SJCRH30 (cell line): ENCODE data around the gene ZNF160. TPM values are rescaled to one million over a fixed set of nuclear protein-coding genes. Genes with fewer than 3 reads are reported as not detected.
"Not testable (repeated sequence)": the region's sequence is repeated elsewhere in the genome, so short reads cannot be mapped to it uniquely, and the experiment has no call there.

Source experiments
- DNase-seq, 2 experiments: peaks; one replicate each; pipeline ENCODE4 v3.0.0-alpha.2; 2015 to 2020
- H3K27ac ChIP-seq: fragments of 250-450 bp; sonication (Bioruptor Pico); 2 replicates; pipeline ENCODE4 v1.5.1; 2020; ENCODE audit warnings: mild to moderate bottlenecking, moderate library complexity
- H3K27me3 ChIP-seq: fragments of 250-450 bp; sonication (Bioruptor Pico); 2 replicates; pipeline ENCODE4 v1.5.1; 2020; ENCODE audit warnings: mild to moderate bottlenecking, moderate library complexity
- H3K36me3 ChIP-seq: fragments of 250-450 bp; sonication (Bioruptor Pico); 2 replicates; pipeline ENCODE4 v1.5.1; 2020; ENCODE audit warnings: mild to moderate bottlenecking, moderate library complexity
- H3K4me1 ChIP-seq: fragments of 250-450 bp; sonication (Bioruptor Pico); 2 replicates; pipeline ENCODE4 v1.5.1; 2020; ENCODE audit warnings: mild to moderate bottlenecking, moderate library complexity
- H3K4me3 ChIP-seq: fragments of 250-450 bp; sonication (Bioruptor Pico); 2 replicates; pipeline ENCODE4 v1.5.1; 2020; ENCODE audit warnings: mild to moderate bottlenecking, moderate library complexity
- H3K9me3 ChIP-seq: fragments of 250-450 bp; sonication (Bioruptor Pico); replicated peaks from 2 replicates; pipeline ENCODE4 v1.5.1; 2020; ENCODE audit warnings: mild to moderate bottlenecking, moderate library complexity
- total RNA-seq: library from RNA; depleted of rRNA; stranded (reverse); fragments of >200 nt; shearing (Covaris generic); gene quantifications from 2 replicates; pipeline ENCODE4 v1.2.3, GENCODE V29; 2014; rRNA removed

The ZNF160 gene
- 23.0 and 26.9 TPM in 2 replicates for total RNA-seq

DNA sequence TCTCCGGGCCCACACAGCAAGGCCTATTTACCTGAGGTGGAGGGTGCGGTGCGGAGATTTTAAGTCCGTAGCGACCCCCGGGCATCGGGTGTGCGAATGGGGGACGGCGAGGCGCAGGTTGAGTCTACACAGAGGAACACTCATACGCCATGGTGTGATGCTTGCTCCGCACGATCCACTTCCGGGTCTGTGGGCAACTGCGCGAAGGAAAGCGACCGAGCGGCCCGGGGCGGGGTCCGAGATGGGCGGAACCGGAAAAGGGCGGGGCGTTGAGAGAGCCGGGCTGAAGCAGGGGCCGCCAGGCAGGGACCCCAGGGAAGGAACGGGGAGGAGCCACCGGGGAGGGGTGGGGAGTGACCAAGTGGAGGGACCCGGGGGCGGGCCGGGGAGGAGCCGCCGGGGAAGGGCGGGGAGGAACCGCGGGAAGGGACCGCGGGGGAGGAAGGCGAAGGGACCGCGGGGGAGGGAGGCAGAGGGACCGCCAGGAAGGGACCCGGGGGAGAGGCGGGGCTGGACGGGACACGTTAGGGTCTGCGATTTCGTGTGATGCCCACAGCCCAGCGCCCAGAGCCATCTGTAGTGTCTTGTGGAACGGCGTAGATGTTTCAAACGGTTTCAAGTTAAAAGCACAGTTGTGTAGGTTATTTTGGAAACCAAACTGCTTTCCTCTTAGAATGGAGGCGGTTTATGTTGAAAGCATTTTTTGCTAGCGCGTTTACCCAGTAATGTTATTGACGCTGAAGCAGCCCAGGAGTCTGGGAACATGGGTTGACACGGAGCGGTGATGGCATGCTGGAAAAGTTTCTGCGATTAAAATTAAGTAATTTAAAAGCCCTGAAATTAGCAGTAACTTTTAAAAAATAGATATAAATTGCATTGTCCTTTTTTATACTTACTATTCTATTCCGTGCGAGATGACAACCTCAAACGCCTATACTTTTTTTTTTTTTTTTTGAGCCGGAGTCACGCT lies at the start of gene ZNF160:
TSS of gene ZNF160 (minus strand) at position 189 of the 970 bp plus-strand sequence. CDS start 17,146 bp downstream, outside the sequence.
- H3K27me3 ChIP-seq, result no peaks in the 10 kb centered on the region
- H3K9me3 ChIP-seq, result no peaks in the 10 kb centered on the region; the same call in 1 of the 2 replicates
- no peaks in the 10 kb centered on the region; the same call in 1 of the 2 replicates for H3K4me1 ChIP-seq
- peak; percentile 98 to 99 for DNase-seq
- H3K27ac ChIP-seq, result peak within 1 kb of the TSS; percentile 83
- peak within 1 kb of the TSS; percentile 97 for H3K4me3 ChIP-seq
- H3K36me3 ChIP-seq, result peaks cover 20% of the 10 kb centered on the region

- Histone ChIP-seq H3K27me3 (no peaks in the 10 kb centered on the region), H3K36me3 (peaks cover 75% of the 10 kb centered on the region), H3K4me1 (no peaks in the 10 kb centered on the region), H3K27ac (no peak overlapping the region), H3K4me3 (no peak overlapping the region), H3K9me3 (peaks cover 15% of the 10 kb centered on the region)
- no peak for DNase-seq
Observed at GRCh38 chr19:53147645-53148044, 44.4 kb upstream of the ZNF160 start.

DNA sequence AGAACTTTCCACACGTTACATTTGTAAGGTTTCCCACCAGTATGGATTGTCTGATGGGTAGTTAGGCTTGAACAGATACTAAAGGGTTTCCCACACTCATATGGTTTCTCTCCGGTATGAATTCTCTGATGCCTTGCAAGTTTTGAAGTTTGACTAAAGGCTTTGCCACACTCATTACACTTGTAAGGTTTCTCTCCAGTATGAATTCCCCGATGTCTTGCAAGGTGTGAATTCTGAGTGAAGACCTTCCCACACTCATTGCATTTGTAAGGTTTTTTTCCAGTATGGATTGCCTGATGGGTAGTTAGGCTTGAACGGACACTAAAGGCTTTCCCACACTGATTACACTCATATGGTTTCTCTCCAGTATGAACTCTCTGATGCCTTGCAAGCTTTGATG lies 37.1 kb upstream of the ZNF160 start:
- no peak for DNase-seq
- Histone ChIP-seq H3K9me3 (peaks cover 34% of the 10 kb centered on the region), H3K27ac (no peak overlapping the region), H3K4me1 (no peaks in the 10 kb centered on the region), H3K4me3 (no peak overlapping the region), H3K27me3 (no peaks in the 10 kb centered on the region), H3K36me3 (peaks cover 50% of the 10 kb centered on the region)

- no peak for DNase-seq
- Histone ChIP-seq H3K4me3 (no peak overlapping the region), H3K27ac (no peak overlapping the region), H3K9me3 (peaks cover 18% of the 10 kb centered on the region), H3K36me3 (peaks cover 17% of the 10 kb centered on the region), H3K4me1 (no peaks in the 10 kb centered on the region), H3K27me3 (no peaks in the 10 kb centered on the region)
Observed at GRCh38 chr19:53136432-53136831, 33.2 kb upstream of the ZNF160 start.

GRCh38 chr19:53132141-53132991 lies 29.1 kb upstream of the ZNF160 start, which contains the start of gene ZNF415:
Gene ZNF415 (minus strand): TSS chr19:53132910. CDS start chr19:53122676, 10,234 bp downstream.
- Histone ChIP-seq H3K9me3 (no peaks in the 10 kb centered on the region), H3K36me3 (no peaks in the 10 kb centered on the region), H3K4me3 (peak within 1 kb of the TSS; percentile 79), H3K4me1 (no peaks in the 10 kb centered on the region), H3K27me3 (no peaks in the 10 kb centered on the region), H3K27ac (peak within 1 kb of the TSS; percentile 64)
- DNase-seq, result peak; percentile 87 to 92

- peak overlapping the region; percentile 79 for H3K4me3 ChIP-seq
- no peaks in the 10 kb centered on the region for H3K9me3 ChIP-seq
- no peaks in the 10 kb centered on the region for H3K4me1 ChIP-seq
- H3K27ac ChIP-seq, result no peak overlapping the region
- H3K27me3 ChIP-seq, result no peaks in the 10 kb centered on the region
- DNase-seq, result no peak
- no peaks in the 10 kb centered on the region for H3K36me3 ChIP-seq
Observed at GRCh38 chr19:53131727-53132126, 28.5 kb upstream of the ZNF160 start.

GRCh38 chr19:53131085-53131590 lies 27.9 kb upstream of the ZNF160 start:
- Histone ChIP-seq H3K27ac (no peak overlapping the region), H3K4me1 (no peaks in the 10 kb centered on the region), H3K9me3 (no peaks in the 10 kb centered on the region), H3K36me3 (no peaks in the 10 kb centered on the region), H3K4me3 (no peak overlapping the region), H3K27me3 (no peaks in the 10 kb centered on the region)
- DNase-seq, result no peak

- DNase-seq, result no peak
- Histone ChIP-seq H3K4me1 (no peaks in the 10 kb centered on the region), H3K27me3 (no peaks in the 10 kb centered on the region), H3K27ac (no peak overlapping the region), H3K4me3 (no peak overlapping the region), H3K9me3 (no peaks in the 10 kb centered on the region), H3K36me3 (no peaks in the 10 kb centered on the region)
Observed at GRCh38 chr19:53130506-53130905, 27.3 kb upstream of the ZNF160 start.

DNA sequence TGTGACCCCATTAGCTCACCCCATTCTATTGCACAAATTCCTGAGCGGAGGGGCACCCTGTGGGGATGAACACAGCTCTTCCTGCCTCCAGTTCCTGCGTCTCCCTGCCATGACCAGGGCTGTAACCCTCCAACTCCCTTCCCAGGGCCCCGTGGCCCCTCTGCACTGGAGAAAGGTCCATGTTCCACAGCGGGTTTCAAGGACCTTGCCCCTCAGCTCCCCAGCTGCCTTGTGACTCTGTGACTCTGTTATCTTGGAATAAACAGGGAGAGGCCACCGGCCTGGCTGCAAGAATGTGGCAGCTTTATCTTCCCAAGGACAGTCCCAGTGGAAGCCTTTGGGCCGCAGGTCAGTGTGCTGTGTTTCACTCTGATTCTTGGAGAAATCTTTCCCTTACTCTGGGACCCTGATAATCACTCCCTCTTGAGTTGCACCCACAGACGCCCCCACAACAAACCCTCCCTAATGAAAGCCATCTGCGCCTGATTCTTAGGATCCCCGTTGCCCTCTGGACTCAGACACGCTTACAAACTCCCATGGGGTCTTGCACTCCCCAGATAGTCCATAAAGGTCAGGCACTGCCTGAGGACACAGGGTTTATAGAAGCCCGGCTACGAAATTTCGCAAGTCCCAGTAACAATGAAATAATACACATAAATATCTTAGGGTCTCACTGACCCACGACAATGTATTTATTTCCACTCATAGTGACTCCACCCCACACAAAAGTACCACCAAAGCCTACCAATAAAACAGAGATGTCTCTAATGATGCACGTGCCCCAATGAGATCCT lies 23.7 kb upstream of the ZNF160 start:
- not testable (repeated sequence) for H3K36me3 ChIP-seq, DNase-seq, H3K27ac ChIP-seq, H3K27me3 ChIP-seq, H3K9me3 ChIP-seq, H3K4me3 ChIP-seq, H3K4me1 ChIP-seq

DNA sequence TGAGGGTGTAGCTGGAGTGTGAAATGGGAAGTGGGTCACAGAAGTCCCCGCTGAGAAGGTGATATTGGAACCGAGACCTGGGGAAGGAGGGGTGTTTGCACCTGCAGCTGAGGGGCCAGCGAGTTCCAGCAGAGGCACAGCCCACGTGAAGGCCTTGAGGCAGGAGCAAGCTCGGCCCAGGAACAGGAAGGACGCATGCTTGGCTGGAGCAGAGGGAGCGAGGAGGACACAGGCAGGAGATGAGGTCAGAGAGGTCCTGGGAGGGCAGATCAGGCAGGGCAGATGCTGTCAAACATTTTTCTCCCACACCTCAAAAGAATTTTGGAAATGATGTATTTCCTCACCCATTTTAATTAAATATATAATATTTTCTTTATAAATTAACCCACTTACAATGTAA lies 20.2 kb upstream of the ZNF160 start:
- Histone ChIP-seq H3K9me3 (no peaks in the 10 kb centered on the region), H3K27me3 (no peaks in the 10 kb centered on the region), H3K36me3 (peaks cover 2% of the 10 kb centered on the region; the same call in 1 of the 2 replicates), H3K4me1 (no peaks in the 10 kb centered on the region), H3K4me3 (no peak overlapping the region), H3K27ac (no peak overlapping the region)
- no peak for DNase-seq

DNA sequence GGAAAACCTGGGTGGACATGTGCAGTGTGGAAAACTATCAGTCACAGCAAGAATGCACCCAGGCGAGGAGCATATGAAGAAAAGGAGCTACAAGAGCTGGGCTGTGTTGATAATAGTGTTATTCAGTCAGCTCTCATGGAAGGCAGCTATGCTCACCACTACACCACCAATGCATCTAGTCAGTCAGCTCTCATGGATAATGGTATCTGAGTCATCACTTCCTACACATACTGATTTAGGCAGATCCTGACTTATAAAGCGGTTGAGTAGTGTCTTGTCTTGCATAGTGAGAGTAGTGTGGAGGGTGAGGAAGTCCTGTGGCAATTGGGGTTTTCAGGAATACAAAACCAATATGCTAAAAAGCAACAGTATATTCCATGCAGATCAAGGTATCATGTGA lies 9.1 kb upstream of the ZNF160 start:
- Histone ChIP-seq H3K36me3 (peaks cover 56% of the 10 kb centered on the region), H3K27ac (no peak overlapping the region), H3K9me3 (peaks cover 8% of the 10 kb centered on the region), H3K4me1 (no peaks in the 10 kb centered on the region), H3K4me3 (no peak overlapping the region), H3K27me3 (no peaks in the 10 kb centered on the region)
- DNase-seq, result no peak

- peaks cover 8% of the 10 kb centered on the region for H3K9me3 ChIP-seq
- H3K4me1 ChIP-seq, result no peaks in the 10 kb centered on the region
- no peak overlapping the region for H3K4me3 ChIP-seq
- no peaks in the 10 kb centered on the region for H3K27me3 ChIP-seq
- no peak for DNase-seq
- no peak overlapping the region for H3K27ac ChIP-seq
- H3K36me3 ChIP-seq, result peaks cover 44% of the 10 kb centered on the region
Observed at GRCh38 chr19:53109527-53109926, 6.3 kb upstream of the ZNF160 start.

GRCh38 chr19:53102756-53103233 lies 427 bp downstream of the ZNF160 start:
- Histone ChIP-seq H3K9me3 (no peaks in the 10 kb centered on the region; the same call in 1 of the 2 replicates), H3K27me3 (no peaks in the 10 kb centered on the region), H3K4me3 (peak overlapping the region; percentile 97), H3K27ac (peak overlapping the region; percentile 83), H3K36me3 (peaks cover 17% of the 10 kb centered on the region; the same call in 1 of the 2 replicates), H3K4me1 (no peaks in the 10 kb centered on the region; the same call in 1 of the 2 replicates)
- DNase-seq, result peak; percentile 40 to 45
